Activated CD8-positive, alpha-beta memory T cell treated with anti-CD3 and anti-CD28 coated beads for 4 hours (primary cell): ENCODE results near the gene IMMP2L.
"Not testable (repeated sequence)": the region's sequence is repeated elsewhere in the genome, so short reads cannot be mapped to it uniquely, and the experiment has no call there.

Experiments
- DNase-seq, 2 donors: peaks; one replicate each; pipeline ENCODE4 v3.0.0-alpha.2; 2020; ENCODE audit warnings: low read depth in 2 of 2

Gene IMMP2L

GRCh38 chr7:111264111-111264868, 298.0 kb downstream of the IMMP2L start:
- no peak for DNase-seq

- DNase-seq, result no peak
Observed at GRCh38 chr7:111262293-111263116, 299.8 kb downstream of the IMMP2L start.

GRCh38 chr7:111261496-111261895, 300.8 kb downstream of the IMMP2L start:
- DNase-seq, result no peak

GRCh38 chr7:111259991-111260390, 302.3 kb downstream of the IMMP2L start:
- no peak for DNase-seq

GRCh38 chr7:111256391-111256790, 305.9 kb downstream of the IMMP2L start:
- no peak for DNase-seq

- DNase-seq, result no peak
Observed at GRCh38 chr7:111255576-111255975, 306.7 kb downstream of the IMMP2L start.

- not testable (repeated sequence) for DNase-seq
Observed at GRCh38 chr7:111251365-111251764, 310.9 kb downstream of the IMMP2L start.

GRCh38 chr7:111249807-111250206, 312.5 kb downstream of the IMMP2L start:
- not testable (repeated sequence) for DNase-seq

- DNase-seq, result no peak
Observed at GRCh38 chr7:111242141-111242755, 320.0 kb downstream of the IMMP2L start.

GRCh38 chr7:111240371-111240770, 321.9 kb downstream of the IMMP2L start:
- DNase-seq, result no peak

GRCh38 chr7:111239437-111239836, 322.9 kb downstream of the IMMP2L start:
- no peak for DNase-seq

- DNase-seq, result no peak
Observed at GRCh38 chr7:111238886-111239285, 323.4 kb downstream of the IMMP2L start.

- no peak for DNase-seq
Observed at GRCh38 chr7:111235709-111236108, 326.6 kb downstream of the IMMP2L start.

- no peak for DNase-seq
Observed at GRCh38 chr7:111232249-111233084, 329.8 kb downstream of the IMMP2L start.

- no peak for DNase-seq
Observed at GRCh38 chr7:111229916-111230315, 332.4 kb downstream of the IMMP2L start.

GRCh38 chr7:111229181-111229740, 333.0 kb downstream of the IMMP2L start:
- DNase-seq, result no peak

GRCh38 chr7:111228437-111228836, 333.9 kb downstream of the IMMP2L start:
- DNase-seq, result no peak

GRCh38 chr7:111226800-111227199, 335.5 kb downstream of the IMMP2L start:
- DNase-seq, result no peak

GRCh38 chr7:111224354-111225231, 337.7 kb downstream of the IMMP2L start:
- no peak for DNase-seq

GRCh38 chr7:111223802-111224253, 338.5 kb downstream of the IMMP2L start:
- DNase-seq, result no peak
